Activated CD8-positive, alpha-beta memory T cell treated with anti-CD3 and anti-CD28 coated beads, Interleukin-2, amount 50 U/mL, for 4 hours (primary cell): ENCODE measurements around the gene ENG.
"Not testable (repeated sequence)": the region's sequence is repeated elsewhere in the genome, so short reads cannot be mapped to it uniquely, and the experiment has no call there.

ENCODE experiments used
- DNase-seq: peaks from one replicate; pipeline ENCODE4 v3.0.0-alpha.2; 2020

ENG gene

DNA sequence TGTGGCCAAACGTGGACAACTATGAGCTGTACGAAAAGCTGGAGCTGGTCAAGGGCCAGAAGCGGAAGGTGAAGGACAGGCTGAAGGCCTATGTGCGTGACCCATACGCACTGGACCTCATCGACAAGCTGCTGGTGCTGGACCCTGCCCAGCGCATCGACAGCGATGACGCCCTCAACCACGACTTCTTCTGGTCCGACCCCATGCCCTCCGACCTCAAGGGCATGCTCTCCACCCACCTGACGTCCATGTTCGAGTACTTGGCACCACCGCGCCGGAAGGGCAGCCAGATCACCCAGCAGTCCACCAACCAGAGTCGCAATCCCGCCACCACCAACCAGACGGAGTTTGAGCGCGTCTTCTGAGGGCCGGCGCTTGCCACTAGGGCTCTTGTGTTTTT, 65.3 kb downstream of the ENG start:
- DNase-seq, result no peak

DNA sequence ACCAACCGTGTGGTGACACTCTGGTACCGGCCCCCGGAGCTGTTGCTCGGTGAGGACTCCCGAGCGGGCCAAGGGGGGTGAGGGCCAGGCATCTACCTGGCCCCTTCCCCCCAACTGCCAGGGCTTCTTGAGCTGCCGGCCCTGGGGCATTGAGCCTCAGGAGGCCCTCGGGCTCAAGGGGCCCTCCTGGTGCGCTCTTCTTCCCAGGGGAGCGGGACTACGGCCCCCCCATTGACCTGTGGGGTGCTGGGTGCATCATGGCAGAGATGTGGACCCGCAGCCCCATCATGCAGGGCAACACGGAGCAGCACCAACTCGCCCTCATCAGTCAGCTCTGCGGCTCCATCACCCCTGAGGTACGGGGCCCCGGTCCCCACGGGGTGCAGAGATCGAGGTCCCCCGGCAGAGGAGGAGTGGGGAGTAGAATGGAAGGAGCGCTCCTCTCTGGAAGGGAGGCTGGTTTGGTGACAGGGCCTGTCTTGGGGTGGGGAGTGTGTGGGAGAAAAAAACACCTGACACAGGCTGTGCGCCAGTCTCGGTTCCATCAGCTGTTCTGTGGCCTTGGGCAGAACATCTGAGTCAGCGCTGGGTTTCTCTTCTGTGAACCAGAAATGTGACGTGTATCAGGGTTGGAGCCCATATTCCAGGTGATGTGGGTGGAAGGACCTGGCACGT, 66.0 kb downstream of the ENG start:
- no peak for DNase-seq

DNA sequence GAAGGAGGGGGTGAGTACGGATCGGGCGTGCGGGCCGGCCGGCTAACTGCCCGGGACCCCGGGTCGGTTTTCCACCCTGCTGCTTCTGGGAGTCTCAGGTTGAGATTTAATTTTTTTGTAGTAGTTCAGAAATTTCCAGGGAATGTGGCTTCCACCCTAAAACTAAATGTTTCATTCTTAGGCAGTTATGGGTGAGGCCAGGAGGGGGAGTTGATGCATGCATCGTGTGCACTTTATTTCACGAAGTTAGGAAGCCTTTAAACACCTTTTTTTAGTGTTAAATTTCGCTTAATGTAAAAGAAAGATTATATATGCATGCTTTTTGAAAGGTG, 67.7 kb downstream of the ENG start:
- DNase-seq, result no peak

GRCh38 chr9:127785933-127786772, 68.3 kb downstream of the ENG start, which contains the start of gene CDK9:
TSS of gene CDK9 (plus strand) at chr9:127786034. CDS start at chr9:127786149, 115 bp downstream.
- DNase-seq, result peak; percentile 93

- peak; percentile 89 for DNase-seq
These were observed 69.2 kb downstream of the ENG start for GRCh38 chr9:127785023-127785932.

DNA sequence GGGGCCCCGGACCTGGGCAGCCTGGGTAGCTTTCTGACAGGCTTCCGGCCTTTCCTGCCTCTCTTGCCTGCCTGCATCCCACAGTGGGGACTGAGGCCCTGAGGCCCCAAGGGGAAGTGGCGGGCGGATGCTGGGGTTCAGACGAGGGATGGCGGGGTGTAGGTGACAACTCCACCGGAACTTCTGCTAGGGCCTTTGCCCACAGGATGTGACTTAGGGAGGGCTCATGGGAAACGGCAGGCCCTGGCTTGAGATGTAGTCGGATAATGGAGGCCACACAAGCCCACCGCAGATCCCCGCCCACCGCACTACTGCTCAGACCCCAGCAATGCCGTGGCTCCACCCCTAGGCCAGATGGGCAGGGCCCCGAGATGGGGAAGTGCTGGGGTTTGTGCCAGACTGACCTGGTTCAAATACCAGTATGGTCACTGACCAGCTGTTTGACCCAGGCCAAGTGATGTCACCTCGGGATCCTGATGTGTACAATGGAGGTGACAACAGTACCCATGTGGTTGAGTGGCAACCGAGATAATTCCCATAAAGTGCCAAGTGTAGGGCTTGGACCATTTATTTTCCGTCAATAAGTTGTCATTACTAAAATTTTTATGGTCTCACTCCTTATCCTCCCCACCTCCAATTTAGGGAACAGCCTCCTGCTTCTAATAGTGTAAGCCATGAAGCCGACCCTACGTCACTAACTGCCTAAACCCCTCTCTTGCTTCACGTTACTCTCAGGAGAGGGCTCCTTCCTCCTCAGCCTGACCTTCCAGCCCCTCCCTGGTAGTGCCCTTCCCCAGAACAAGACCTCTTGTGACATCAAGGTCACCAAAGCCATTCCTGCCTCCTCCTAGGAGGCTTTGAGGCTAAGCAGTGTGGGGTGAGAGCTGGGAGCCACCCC, 71.1 kb downstream of the ENG start:
- DNase-seq, result peak; percentile 61

DNA sequence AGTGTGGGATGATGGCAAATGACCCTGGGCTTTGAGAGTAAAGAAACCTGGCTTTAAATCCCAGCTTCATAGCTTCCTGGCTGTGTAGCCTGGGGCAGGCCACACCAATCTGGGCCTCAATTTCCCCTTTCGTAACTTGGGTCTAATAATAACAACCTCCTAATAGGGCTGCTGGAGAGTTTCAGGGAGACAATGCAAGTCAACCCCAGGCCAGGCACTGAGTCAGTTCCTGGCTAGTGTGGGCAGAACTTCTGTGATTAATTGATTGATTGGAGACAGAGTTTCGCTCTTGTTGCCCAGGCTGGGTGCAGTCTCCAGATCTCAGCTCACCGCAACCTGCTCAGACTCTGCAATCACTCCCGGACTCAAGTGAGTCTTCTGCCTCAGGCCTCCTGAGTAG, 72.7 kb downstream of the ENG start:
- no peak for DNase-seq

- DNase-seq, result not testable (repeated sequence)
These were observed 73.5 kb downstream of the ENG start for GRCh38 chr9:127780909-127781308.

DNA sequence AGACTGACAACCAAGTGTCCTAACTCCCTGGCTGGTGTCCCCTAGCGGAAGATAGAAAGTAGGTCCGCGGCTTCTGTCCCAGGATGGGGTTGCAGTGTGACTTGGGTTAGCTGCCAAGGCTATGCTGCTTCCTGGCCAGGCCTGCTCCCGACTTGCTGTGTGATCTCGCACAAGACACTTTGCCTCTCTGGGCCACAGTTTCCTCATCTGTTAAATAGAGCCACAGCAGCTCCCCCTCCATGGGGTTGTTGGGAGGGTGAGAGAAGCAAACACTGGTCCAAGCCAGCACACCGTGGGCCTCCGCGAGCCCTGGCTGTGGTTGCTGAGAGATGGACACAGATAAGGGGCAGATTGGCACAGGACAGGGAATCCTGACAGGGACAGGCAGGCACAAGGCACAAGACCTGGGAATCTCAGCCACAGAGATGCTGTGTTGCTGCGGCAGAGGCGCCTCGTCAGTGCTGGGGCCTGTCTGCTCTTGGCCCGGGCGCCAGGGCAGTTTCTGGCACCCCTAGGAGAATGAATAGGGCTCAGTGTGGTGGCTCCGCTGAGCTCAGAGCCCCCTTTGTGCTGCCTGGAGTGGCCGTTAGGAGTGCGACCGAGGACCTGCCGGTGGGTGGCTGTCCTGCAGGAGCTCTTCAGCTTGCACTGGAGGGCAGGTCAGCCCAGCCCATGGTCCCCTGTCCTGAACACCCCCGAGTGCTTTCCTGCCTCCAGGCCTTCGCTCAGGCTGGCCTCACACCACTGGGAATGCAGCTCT, 74.2 kb downstream of the ENG start:
- no peak for DNase-seq

DNA sequence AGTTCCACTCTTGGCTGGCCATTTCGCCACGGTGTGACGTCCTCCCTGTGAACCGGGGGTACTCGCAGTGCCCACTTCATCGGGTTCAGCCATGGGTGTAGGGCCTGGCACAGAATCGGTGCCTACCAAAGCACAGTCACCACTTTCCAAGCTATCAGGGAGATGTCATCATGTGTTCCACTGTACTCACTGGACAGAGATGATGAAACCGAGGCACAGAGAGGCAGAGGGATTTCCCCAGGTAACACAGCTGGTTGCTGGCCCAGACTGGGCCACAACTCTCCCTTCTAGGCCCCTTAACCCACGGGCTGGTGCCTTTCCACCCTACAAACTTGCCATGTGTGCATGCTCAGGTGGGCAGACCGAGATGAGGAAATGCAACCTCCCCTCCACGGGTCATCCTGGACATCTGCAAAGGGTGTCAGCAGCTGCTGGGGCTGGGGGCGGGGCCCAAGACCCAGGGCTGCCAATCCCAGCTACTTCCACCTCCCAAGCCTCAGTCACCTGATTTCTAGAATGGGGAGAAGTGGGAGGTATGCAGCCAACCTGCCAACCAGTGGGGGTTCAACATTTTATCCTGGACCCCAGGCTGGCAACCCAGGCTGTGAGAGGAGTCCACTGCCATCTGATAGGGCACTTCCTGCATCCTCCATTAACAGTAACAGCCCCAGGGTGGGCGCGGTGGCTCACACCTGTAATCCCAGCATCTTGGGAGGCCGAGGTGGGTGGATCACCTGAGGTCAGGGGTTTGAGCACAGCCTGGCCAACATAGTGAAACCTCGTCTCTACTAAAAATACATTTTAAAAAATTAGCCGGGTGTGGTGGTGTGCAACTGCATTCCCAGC, 75.1 kb downstream of the ENG start:
- DNase-seq, result peak; percentile 62

DNA sequence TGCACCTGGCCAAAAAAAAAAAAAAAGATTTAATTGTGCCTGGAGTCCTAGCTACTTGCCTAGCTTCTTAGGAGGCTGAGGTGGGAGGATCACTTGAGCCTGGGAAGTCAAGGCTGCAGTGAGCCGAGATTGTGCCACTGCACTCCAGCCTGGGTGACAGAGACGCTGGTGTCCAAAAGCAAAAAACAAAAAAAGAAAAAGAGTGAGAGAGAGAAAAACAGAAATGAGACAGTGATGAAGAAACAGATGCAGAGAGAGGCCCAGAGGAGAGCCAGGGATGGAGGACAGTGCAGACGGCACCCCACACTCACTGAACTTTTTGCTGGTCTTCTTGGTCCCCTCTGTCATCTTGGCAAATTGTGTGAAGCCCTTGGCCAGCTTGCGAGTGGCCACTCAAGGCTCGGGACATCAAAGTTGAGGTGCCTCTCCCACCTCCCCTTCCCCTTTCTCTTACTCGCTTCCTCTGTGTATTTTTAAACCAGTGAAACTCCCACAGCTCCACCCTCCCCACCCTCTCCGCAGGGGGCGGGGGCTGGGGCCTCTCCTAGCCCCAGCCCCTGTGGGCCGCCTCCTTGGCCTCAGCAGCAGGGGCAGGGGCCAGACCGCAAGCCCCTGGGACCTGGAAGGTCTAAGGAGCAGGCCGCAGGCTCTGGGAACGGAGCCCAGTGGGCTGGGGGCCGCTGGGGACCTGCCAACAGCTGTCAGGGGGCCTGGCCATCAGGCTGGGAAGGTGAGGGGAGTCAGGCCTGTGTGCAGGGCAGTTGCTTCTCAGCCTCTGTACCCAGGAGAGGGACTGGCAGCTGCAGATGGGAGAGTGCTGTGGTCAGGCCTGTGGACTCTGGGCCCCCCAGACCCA, 76.0 kb downstream of the ENG start, which contains the start of gene SH2D3C:
Gene SH2D3C (minus strand): TSS at position 387 of the 856 bp plus-strand sequence. CDS start 39 bp downstream, at position 348.
- peak; percentile 45 for DNase-seq

- no peak for DNase-seq
These were observed 77.0 kb downstream of the ENG start for GRCh38 chr9:127777368-127777980.

DNA sequence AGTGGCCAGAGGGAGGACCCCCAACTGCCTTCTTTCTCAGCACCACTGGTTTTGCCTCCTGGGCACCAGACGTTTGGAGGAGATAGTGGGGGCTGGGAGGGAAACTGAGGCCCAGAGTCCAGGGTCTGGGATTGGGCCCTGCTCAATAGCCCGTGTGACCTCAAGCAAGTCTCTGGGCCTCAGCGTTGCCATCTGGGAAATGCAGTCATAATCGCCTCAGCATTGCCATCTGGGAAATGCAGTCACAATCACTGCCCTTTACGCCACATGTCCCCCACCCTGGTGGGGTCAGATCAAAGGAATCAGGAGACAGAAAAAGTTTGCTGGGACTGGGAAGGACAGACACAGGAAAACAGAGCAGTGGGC, 77.6 kb downstream of the ENG start:
- DNase-seq, result no peak

DNA sequence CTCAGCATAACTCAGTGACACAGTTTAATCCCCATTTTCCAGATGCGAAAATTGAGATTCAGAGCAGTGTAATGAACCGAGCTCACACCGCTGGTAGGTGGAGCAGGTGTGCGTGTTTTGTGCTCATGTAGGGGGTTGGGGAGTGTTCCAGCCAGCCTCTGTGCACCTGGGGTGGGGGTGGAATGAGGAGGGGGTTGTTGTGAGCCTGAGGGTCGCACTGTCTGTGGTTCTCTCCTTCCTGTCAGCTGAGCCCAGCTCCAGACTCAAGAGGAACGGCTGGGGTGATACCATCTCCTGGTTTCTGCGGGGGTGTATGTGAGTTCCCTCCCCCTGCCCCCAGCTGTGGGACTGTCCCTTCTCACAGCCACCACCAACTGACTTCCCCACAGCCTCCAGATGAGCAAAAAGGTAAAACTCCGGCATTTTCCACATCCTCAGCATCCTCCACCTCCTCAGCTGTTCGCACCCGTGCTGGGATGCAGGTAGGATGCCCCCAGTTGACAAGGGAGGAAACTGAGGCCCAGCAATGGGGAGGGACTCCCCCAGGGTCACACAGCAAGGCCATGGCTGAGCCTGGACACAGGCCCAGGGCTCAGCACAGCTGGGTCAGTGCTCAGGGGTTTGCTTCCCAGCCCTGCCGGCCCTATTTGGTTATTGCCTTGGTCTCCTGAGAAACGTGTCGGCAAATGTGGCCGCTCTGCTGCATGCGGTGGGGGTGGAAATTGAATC, 78.1 kb downstream of the ENG start:
- peak; percentile 71 for DNase-seq

GRCh38 chr9:127773981-127774380, 80.5 kb downstream of the ENG start:
- no peak for DNase-seq

GRCh38 chr9:127773272-127773671, 81.2 kb downstream of the ENG start:
- no peak for DNase-seq

- no peak for DNase-seq
These were observed 81.9 kb downstream of the ENG start for GRCh38 chr9:127772603-127773002.

- DNase-seq, result no peak
These were observed 82.8 kb downstream of the ENG start for GRCh38 chr9:127771570-127772189.
